Skin epidermis (tissue), 12 donors: ENCODE measurements around the gene KRR1.

Experiments
- H3K27ac ChIP-seq, 21 experiments: fragments of 200-600 bp; sonication (generic) in 11 of 21; one replicate each; pipeline ENCODE4 v1.5.0; 2020; ENCODE audit warnings: mild to moderate bottlenecking in 3 of 21, inconsistent platforms in 2 of 21, moderate library complexity in 2 of 21
- H3K4me3 ChIP-seq, 7 experiments: fragments of 200-600 bp; sonication (generic) in 2 of 7; one replicate each; pipeline ENCODE4 v1.5.0; 2020; ENCODE audit warnings: inconsistent platforms in 2 of 7, mild to moderate bottlenecking in 2 of 7, moderate library complexity in 1 of 7

Gene KRR1

DNA sequence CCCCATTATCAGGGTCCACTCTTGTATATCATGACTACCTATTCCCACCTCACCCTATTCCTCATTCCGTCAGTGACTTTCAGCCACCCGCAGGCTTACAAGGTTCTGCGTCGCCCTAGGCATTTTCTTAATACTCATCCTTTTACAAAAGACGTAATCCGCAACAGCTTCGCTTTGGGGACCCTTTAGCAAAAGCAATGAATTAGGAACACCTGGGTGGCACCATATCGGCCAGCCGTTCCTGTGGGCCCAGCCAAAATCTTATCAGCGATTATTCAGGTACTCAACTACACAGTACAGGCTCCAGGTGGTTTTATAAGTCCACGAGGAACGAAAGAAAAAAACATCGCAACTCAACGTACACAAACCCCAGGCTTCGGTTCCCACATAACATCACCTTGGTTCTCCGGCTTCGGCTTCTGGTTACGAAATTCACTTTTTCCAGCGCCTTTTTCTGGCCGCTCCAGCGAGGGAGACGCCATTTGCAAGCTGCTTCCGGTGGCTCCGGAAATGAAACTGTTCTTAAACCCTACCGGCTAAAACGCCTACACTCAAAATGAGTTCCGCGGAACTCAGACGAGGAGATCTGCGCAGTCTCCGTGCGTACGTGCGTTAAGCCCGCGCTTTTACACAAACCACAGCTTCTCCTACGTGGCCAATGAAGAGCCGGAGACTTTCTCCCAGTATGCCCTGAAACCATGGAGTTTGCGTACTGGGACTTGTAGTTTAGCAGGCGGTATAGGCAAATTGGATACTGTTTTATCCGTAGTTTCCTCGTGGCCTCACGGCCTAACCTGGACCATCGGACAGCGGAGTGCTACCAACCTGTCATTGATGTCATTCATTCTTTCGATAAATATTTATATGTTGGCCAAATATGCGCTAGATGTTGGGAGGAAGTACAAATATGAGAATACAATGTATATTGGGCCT lies at the start of gene KRR1:
TSS of gene KRR1 (minus strand) at position 494 of the 933 bp plus-strand sequence. CDS start at position 482, 12 bp downstream.
- Histone ChIP-seq H3K4me3 (peak within 1 kb of the TSS; percentile 68 to 93 (median 82)), H3K27ac (peak within 1 kb of the TSS; percentile 37 to 89 (median 82))

- H3K4me3 ChIP-seq: no peak overlapping the region
- H3K27ac ChIP-seq: no peak overlapping the region
These were observed 48.8 kb upstream of the KRR1 start for GRCh38 chr12:75560167-75560566.

GRCh38 chr12:75558287-75558686 lies 46.9 kb upstream of the KRR1 start:
- no peak overlapping the region for H3K27ac ChIP-seq
- H3K4me3 ChIP-seq: no peak overlapping the region

DNA sequence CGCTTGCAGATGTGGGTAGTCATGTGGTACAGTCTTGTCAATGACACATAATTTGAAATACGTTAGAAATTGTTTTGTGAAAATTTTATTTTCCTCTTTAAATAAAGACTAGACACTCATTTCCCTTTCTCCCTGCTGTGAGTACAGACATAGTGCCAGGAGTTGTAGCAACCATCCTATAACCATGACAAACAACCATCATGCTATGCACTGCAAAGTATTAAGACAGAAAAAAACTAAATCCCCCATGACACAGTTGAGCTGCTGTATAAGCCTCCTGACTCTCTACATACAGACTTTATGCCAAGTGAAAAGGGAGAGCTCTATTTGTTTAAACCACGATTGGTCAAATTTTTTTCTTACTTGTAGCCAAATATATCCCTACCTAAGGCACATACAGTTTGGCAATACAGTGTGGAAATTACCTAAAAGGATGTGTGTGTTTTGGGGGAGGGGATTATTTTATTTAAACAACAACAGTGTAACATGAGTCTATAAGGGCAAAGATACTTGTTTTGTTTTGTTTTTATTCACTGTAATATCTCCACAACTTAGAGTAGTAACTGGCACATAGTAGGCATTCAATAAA lies 45.0 kb upstream of the KRR1 start:
- no peak overlapping the region for H3K27ac ChIP-seq

DNA sequence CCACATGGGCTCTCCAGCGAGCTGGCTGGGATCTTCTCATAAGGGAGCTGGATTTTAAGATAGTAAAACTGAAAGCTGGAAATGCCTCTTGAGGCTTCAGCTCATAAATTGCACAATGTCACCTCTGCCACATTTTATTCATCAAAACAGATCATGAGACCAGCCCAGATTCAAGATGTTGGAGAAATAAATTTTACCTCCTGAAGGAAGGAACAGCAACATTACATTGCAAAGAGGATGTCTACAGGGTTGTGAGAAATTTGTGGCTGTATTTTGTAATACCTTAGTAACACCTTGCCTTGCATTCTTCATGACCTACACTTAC lies 43.1 kb upstream of the KRR1 start:
- H3K27ac ChIP-seq: no peak overlapping the region
- H3K4me3 ChIP-seq: no peak overlapping the region

More for the DNA sequence above, 45.0 kb upstream of the KRR1 start:
- H3K4me3 ChIP-seq: no peak overlapping the region

GRCh38 chr12:75553836-75554555 lies 42.6 kb upstream of the KRR1 start:
- no peak overlapping the region for H3K27ac ChIP-seq
- H3K4me3 ChIP-seq: no peak overlapping the region

DNA sequence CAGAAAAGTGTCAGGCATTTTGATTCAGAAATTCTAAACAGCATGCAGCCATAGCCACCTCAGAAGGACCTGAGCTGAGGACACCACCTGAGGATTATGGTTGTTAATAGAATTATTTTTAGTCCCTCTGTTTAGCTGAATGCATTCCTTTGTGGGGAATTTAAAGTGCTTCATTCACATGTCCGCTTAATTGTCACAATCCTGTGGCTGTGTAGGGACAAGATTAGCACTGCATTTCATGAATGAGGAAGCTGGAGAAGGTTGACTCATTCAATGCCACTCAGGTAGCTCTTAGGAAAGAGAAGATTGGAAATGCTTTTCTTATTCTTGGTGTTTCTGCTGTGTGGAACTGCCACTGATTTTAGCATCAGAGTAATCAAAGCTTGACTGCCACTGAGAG lies 42.0 kb upstream of the KRR1 start:
- H3K4me3 ChIP-seq: no peak overlapping the region
- no peak overlapping the region for H3K27ac ChIP-seq

- H3K27ac ChIP-seq: no peak overlapping the region
- H3K4me3 ChIP-seq: no peak overlapping the region
These were observed 40.1 kb upstream of the KRR1 start for GRCh38 chr12:75551477-75551876.

DNA sequence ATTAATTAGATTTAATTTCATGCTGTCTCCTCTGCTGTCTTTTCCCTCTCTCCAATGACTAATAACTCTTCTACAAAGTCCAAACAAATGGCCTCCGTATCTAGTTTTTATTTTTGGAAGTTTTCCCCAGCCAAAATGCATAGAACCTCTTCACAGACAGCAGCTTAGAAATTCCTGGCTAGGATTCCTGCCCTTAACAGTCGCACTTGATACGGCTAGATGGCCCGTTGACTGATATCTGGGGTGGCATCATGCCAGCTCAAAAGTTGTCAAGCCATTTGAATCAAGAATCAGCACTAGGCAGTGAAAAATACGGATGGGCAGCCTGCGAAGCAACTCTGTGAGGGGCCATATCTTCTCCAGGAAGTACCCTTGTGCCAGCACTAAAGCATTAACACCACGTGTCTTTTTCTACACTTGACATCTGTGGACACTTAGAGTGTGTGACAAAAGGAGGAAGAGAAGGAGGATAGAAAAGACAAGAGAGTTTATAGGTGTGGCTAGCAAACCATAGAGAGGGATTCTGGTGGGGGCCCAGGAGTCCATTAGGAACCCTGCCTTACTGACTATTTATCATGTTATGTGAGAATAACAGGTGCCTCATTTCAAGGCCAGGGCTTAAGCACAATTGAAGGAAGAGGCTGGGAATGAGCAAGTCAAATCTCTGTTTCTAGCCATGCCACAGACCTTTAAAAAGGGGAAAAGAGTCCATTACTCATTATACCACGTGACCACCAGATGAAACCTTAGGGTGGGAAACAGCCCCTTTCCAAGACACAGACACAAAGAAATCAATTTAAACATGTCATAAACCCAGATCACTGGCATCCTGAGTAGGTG lies 39.2 kb upstream of the KRR1 start:
- H3K27ac ChIP-seq: no peak overlapping the region
- no peak overlapping the region for H3K4me3 ChIP-seq

- Histone ChIP-seq H3K4me3 (no peak overlapping the region), H3K27ac (no peak overlapping the region)
These were observed 38.6 kb upstream of the KRR1 start for GRCh38 chr12:75549989-75550388.

- Histone ChIP-seq H3K4me3 (no peak overlapping the region), H3K27ac (no peak overlapping the region)
These were observed 37.5 kb upstream of the KRR1 start for GRCh38 chr12:75548879-75549278.

DNA sequence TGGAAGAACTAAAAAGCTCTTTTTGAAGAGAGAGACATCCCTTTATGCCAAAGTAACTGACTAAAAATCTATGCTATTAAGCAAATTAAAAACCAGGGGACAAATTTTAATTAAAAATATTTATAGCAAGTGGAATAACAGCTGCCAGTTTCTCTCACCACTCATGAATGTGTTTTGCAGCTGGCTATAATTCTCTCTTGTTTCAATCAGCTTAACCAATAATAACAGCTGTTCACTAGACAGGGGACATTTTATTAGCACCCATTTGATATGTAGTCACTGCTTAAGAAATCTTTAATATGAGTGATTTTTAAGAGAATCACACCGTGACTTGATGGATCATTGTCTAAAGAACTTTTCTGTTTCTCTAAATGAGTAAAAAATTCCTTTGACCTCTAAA lies 34.2 kb upstream of the KRR1 start:
- H3K27ac ChIP-seq: no peak overlapping the region
- H3K4me3 ChIP-seq: no peak overlapping the region

DNA sequence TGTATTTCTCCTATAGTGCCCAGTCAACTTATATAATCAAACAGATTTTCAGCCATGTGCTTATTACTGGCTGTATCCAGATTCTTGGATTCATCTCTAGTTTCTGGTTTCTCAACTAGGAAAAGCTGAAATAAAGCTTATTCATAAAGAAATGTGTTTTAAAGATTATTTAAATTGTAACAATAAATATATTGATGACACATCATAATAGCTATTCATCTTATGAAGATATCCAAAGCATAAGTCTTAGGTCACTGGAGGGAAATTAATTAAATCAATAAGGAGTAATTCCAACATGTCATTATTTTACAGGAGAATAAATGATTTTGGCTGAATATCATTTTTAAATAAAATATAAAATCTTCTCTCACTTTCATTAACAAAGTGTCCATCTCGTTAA lies 32.1 kb upstream of the KRR1 start:
- Histone ChIP-seq H3K4me3 (no peak overlapping the region), H3K27ac (no peak overlapping the region)

- Histone ChIP-seq H3K4me3 (no peak overlapping the region), H3K27ac (no peak overlapping the region)
These were observed 31.5 kb upstream of the KRR1 start for GRCh38 chr12:75542942-75543341.

DNA sequence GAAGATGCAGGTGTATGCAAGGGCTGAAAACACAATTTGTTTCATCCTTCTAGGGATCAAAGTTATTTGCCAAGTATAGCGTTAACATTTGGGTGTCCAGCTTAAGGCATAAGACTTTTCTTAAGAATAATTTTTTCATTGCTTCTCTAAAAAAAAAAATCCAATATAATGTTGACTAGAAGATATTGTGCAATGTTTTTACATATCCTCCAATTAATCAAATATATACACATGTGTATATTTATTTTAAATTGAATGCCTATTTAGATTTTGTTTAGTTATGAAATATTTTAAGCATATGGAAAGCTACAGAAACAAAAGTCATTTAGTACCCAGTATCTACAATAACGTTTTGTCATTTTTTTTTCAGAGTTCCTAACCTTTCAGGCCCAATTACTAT lies 28.5 kb upstream of the KRR1 start:
- no peak overlapping the region for H3K27ac ChIP-seq
- H3K4me3 ChIP-seq: no peak overlapping the region

GRCh38 chr12:75533239-75533638 lies 21.8 kb upstream of the KRR1 start:
- H3K4me3 ChIP-seq: no peak overlapping the region
- no peak overlapping the region for H3K27ac ChIP-seq

DNA sequence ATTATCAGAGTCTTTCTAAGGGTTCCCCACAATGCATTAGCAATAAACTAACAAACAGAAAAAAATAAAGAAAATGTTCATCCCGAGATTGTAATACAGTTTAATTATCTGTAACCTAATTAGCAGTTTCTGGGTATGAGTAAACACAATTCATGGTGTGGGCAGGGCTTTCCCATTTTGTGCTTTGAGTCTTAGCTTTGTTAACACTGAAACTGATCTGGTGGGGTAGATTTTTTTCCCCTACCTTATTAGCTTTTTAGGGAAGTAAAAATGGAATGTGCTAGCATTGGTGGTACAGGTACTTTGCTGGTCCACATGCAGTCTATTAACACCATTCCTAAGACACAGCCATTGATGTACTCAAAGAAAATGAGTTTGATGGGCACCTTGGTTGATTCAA lies 18.4 kb upstream of the KRR1 start:
- Histone ChIP-seq H3K4me3 (no peak overlapping the region), H3K27ac (no peak overlapping the region)

DNA sequence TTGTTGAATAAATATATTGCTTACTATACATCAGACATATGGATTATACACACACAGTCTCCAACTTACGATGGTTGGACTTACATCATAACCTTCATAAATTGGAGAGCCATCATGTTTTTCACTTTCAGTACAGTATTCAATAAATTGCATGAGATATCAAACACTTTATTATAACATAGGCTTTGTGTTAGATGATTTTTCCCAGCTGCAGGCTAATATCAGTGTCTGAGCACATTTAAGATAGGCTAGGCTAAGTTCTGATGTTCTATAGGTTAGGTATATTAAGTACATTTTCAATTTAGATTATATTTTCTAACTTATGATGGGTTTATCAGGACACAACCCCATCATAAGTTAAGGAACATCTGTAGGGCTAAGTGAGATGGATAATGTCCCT lies 17.9 kb upstream of the KRR1 start:
- H3K27ac ChIP-seq: no peak overlapping the region
- H3K4me3 ChIP-seq: no peak overlapping the region

DNA sequence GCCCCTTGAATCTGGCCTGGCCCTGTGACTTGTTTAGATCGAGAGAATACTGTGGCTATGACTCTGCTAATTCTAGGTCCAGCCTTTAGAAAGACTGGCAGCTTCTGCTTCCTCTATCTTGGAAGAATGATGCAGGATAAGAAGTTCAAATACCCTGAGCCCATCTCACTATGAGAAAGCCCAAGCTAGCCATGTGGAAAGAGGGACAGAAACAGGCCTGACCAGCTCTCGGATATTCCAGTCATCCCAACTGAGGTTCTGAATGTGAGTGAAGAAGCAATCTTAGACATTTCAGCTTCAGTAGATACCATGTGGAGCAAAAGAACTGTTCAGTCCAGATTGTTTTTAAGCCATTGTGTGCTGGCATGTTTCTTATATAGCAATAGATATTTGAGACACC lies 17.3 kb upstream of the KRR1 start:
- Histone ChIP-seq H3K27ac (no peak overlapping the region), H3K4me3 (no peak overlapping the region)

DNA sequence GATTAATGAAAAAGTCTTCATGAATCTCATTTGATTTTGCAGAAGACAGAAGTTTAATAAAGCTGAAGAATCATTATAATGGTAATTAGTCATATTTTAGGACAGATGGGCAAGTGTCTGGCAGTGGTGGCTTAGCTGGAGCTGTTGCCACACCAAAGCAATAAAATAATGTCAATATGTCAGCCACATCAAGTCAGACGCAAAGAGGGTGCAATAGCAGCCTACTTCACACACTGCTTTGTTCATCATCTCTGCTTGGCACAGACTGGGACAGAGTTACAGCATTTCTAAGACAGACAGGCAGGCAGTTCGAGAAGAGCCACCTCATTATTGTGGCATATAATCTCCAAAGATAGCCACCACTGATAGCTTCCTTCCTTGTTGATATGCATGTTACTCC lies 16.9 kb upstream of the KRR1 start:
- H3K27ac ChIP-seq: no peak overlapping the region
- H3K4me3 ChIP-seq: no peak overlapping the region
